ENCODE results near the gene SH3PXD2A.
A peak's percentile ranks its signal among the peaks of the same experiment; 100 is the strongest.

The SH3PXD2A gene

DNA sequence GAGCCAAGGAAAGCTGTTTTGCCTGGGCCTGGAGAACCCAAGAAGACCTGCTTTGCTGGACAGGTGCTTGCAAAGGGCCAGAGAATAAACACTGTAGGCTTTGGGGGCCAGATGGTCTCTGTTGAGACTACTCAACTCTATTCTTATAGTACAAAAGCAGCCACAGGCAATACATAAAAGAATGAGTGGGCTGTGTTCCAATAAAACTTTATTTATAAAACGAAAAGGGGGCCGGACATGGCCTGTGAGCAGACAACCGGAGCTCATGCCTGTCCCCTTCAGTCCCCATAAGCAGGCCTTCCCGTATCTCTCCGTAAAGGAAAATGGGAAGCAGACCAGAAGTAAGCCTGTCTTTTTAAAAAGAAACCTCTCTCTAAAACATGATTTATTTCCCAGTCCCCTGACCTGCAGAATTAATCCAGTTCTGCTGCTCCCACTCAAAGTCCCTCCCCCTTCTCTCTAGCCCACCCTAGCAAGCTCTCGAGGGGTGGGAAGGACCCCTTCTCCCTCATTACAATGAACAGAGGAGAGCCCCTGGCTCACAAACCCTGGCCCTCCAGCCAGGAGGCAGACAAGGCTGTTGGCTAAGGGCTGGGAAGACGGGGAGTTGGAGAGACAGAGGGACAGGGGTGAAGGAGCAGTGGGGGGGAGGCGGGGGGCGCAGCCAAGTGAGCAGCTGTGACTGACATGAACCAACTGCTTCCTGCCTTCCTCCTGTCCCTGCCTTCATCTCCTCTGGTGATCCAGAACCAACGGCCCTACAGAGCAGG is 184.1 kb downstream of the SH3PXD2A start:
- no peak for TF ChIP-seq CTCF (conservative IDR thresholded peaks at IDR 0.05; ENCODE audit: control insufficient read depth, insufficient read depth, low read depth, low read length)
- H3K4me3 ChIP-seq (ENCODE audit: control insufficient read depth, low read depth, low read length): no peak overlapping the region
- no peak for DNase-seq (ENCODE audit: low read depth)

DNA sequence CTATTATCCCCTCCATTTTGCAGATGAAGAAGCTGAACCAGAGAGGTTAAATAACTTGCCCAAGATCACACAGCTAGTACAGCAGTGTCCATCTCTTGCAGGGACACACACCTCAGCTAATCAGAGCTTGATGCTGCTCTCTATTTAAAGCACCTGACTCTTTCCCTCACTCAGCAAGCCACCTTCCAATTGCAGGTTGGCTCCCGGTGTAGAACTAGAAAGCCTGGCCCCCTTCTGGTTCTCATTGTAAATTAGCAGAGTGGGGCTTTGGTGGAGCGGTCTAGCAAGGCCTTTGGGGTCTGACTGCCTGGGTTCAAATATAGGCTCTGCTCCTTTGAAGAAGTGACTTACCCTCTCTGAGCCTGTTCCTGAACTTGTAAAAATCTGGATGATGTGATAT is 185.4 kb downstream of the SH3PXD2A start:
- no peak for TF ChIP-seq CTCF (conservative IDR thresholded peaks at IDR 0.05; ENCODE audit: control insufficient read depth, insufficient read depth, low read depth, low read length)
- no peak overlapping the region for H3K4me3 ChIP-seq (ENCODE audit: control insufficient read depth, low read depth, low read length)
- no peak for DNase-seq (ENCODE audit: low read depth)

DNA sequence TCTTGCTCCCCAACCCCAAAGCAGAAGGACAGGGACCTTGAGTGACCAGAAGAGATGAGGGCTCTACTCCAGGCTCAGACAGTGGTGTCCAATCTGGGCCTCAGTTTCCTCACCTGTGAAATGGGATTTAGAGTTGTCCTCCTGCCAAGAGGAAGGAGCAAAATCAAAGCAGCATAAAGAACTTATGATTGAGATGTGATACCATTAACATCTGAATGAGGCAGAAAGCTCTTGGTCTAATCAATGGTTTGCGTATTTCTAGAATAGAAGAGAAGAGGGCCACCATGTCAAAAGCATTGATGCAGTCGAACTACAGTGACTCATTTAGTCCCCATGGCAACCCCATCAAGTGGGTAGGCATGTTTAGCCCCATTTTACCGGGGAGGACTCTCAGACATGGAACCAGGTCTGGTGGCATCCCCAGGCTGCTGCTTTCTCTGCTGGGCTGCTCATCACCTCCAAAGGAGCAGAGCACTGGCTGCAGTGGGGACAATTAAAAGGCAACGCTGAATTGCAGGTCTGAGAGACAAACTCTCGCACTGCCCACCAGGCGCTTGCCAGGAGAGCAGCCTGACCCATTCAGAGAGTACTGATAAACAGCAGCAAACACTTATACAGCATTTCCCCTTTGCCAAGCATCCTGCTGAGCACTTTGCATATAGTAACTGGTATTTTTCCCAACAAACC is 186.0 kb downstream of the SH3PXD2A start:
- DNase-seq (ENCODE audit: low read depth): peak; percentile 28
- no peak overlapping the region for H3K4me3 ChIP-seq (ENCODE audit: control insufficient read depth, low read depth, low read length)
- TF ChIP-seq CTCF (conservative IDR thresholded peaks at IDR 0.05; ENCODE audit: control insufficient read depth, insufficient read depth, low read depth, low read length): no peak

- TF ChIP-seq CTCF (conservative IDR thresholded peaks at IDR 0.05; ENCODE audit: control insufficient read depth, insufficient read depth, low read depth, low read length): no peak
- peak; percentile 64 for DNase-seq (ENCODE audit: low read depth)
- peak overlapping the region; percentile 35 for H3K4me3 ChIP-seq (ENCODE audit: control insufficient read depth, low read depth, low read length)
Measured at GRCh38 chr10:103668351-103669242, 186.8 kb downstream of the SH3PXD2A start.

DNA sequence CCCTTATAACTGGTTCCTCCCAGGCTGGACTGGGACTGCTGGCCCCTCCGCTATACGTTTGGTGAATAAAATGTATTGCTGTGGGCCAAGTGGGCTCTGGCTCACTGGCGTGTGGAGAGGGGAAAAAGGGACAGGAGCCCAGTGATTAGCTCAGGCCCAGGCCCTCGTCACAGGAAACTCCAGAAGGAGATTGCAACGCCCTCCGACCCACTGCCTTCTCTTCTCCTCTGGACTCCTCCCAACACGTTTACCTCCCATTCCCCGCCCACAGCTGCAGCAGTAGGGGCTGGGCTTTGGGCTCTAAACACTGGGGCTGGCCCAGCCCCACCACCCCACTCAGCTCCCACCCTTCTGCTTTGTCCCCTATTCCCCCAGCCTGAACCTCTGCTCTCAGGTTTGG is 188.0 kb downstream of the SH3PXD2A start:
- DNase-seq (ENCODE audit: low read depth): peak; percentile 69
- TF ChIP-seq CTCF (conservative IDR thresholded peaks at IDR 0.05; ENCODE audit: control insufficient read depth, insufficient read depth, low read depth, low read length): no peak

GRCh38 chr10:103666762-103667150 is 188.6 kb downstream of the SH3PXD2A start:
- DNase-seq (ENCODE audit: low read depth): no peak
- no peak overlapping the region for H3K4me3 ChIP-seq (ENCODE audit: control insufficient read depth, low read depth, low read length)
- no peak for TF ChIP-seq CTCF (conservative IDR thresholded peaks at IDR 0.05; ENCODE audit: control insufficient read depth, insufficient read depth, low read depth, low read length)

More for the DNA sequence above, 188.0 kb downstream of the SH3PXD2A start:
- H3K4me3 ChIP-seq (ENCODE audit: control insufficient read depth, low read depth, low read length): no peak overlapping the region
